ENCODE results near the gene SMARCA4. TPM values are rescaled to one million over a fixed set of nuclear protein-coding genes. Genes with fewer than 3 reads are reported as not detected.
A peak's percentile ranks its signal among the peaks of the same experiment; 100 is the strongest.
"Not testable (repeated sequence)": the region's sequence is repeated elsewhere in the genome, so short reads cannot be mapped to it uniquely, and the experiment has no call there.

SMARCA4 gene
- total RNA-seq, 2 experiments from 2014 or later: 89.8 to 97.6 TPM

DNA sequence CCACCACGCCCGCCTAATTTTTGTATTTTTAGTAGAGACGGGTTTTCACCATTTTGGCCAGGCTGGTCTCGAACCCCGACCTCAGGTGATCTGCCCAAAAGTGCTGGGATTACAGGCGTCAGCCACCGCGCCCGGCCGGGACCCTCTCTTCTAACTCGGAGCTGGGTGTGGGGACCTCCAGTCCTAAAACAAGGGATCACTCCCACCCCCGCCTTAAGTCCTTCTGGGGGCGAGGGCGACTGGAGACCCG, 129.1 kb downstream of the SMARCA4 start:
- H3K4me1 Mint-ChIP-seq: peaks cover 44% of the 10 kb centered on the region
- ChIA-PET CTCF (interaction anchor here (3.9 kb wide), 1 partner anchor 54 kb away, joined by 21 read pairs; no protein-coding TSS in a partner anchor), POLR2A (interaction anchor here (0.8 to 5.0 kb wide), 13 partner anchors 8 to 331 kb away, joined by 3 to 38 read pairs (median 9); partner anchors contain the start of genes SMARCA4, SPC24 and TMED1)
- DNase-seq, H3K27me3 Mint-ChIP-seq, H3K9me3 Mint-ChIP-seq: not testable (repeated sequence)
- peaks cover 43% of the 10 kb centered on the region for H3K36me3 Mint-ChIP-seq (ENCODE audit: low read depth)
- H3K27ac Mint-ChIP-seq: peak overlapping the region; percentile 99
- peak overlapping the region; percentile 96 for H3K4me3 Mint-ChIP-seq

DNA sequence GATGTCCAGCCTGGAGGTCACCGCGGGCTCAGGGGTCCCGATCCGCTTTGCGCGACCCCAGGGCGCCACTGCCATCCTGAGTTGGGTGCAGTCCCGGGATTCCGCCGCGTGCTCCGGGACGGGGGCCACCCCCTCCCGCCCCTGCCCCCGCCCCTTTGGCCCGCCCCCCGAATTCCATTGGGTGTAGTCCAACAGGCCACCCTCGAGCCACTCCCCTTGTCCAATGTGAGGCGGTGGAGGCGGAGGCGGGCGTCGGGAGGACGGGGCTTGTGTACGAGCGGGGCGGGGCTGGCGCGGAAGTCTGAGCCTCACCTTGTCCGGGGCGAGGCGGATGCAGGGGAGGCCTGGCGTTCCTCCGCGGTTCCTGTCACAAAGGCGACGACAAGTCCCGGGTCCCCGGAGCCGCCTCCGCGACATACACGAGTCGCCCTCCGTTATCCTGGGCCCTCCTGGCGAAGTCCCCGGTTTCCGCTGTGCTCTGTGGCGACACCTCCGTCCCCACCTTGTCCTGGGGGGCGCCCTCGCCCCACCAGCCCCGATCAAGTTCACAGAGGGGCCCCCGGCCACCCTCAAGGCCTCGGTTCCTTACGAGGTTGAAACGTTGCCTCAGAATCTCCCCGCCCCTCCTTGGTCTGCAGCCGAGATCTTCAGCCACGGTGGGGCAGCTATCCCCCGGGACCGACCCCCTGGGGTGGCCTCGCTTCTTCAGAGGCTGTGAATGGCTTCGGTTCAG, 129.6 kb downstream of the SMARCA4 start:
- Mint-ChIP-seq H3K36me3 (ENCODE audit: low read depth) (peaks cover 46% of the 10 kb centered on the region), H3K27me3 (no peaks in the 10 kb centered on the region), H3K27ac (peak overlapping the region; percentile 99), H3K9me3 (no peaks in the 10 kb centered on the region), H3K4me1 (peaks cover 44% of the 10 kb centered on the region), H3K4me3 (peak overlapping the region; percentile 96)
- ChIA-PET CTCF (interaction anchor here (1.9 to 3.9 kb wide), 2 partner anchors 54 to 55 kb away, joined by 5 to 21 read pairs; no protein-coding TSS in a partner anchor), POLR2A (interaction anchor here (0.7 to 5.0 kb wide), 16 partner anchors 7 to 925 kb away, joined by 3 to 38 read pairs (median 6); partner anchors contain the start of genes SMARCA4, SPC24 and TMED1)
- DNase-seq: peak; percentile 98

DNA sequence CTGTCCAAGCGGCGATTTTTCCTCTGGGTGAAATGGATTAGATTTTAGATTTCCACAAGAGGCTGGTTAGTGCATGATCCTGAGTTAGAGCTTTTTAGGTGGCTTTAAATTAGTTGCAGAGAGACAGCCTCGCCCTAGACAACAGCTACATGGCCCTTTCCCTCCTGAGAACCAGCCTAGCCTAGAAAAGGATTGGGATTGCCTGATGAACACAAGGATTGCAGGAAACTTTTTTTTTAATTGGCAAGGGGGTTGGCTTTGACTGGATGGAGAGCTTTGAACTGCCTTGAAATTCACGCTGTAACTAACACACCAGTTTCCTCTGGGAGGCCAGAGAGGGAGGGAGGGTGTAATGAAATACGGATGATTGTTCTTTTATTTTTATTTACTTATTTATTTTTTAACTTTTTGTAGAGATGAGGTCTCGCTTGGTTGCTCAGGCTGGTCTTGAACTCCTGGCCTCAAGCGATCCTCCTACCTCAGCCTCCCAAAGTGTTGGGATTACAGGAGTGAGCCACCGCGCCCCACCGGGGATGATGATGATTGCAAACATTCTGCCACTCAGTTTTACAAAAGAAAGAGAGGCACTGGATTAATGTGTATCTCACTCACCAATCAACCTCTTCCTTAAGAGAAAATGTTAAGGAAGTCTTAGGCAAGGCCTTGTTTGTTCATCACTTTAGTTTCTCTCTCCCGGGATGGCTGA, 130.3 kb downstream of the SMARCA4 start:
- Mint-ChIP-seq H3K9me3 (no peaks in the 10 kb centered on the region), H3K4me3 (peak overlapping the region; percentile 96), H3K27me3 (no peaks in the 10 kb centered on the region), H3K36me3 (ENCODE audit: low read depth) (peaks cover 53% of the 10 kb centered on the region), H3K27ac (peak overlapping the region; percentile 97), H3K4me1 (peaks cover 49% of the 10 kb centered on the region)
- ChIA-PET CTCF (interaction anchor here (1.9 kb wide), 1 partner anchor 55 kb away, joined by 5 read pairs; no protein-coding TSS in a partner anchor), POLR2A (interaction anchor here (0.7 to 5.0 kb wide), 8 partner anchors 9 to 926 kb away, joined by 3 to 38 read pairs (median 3); partner anchors contain the start of gene SPC24)
- DNase-seq: no peak

DNA sequence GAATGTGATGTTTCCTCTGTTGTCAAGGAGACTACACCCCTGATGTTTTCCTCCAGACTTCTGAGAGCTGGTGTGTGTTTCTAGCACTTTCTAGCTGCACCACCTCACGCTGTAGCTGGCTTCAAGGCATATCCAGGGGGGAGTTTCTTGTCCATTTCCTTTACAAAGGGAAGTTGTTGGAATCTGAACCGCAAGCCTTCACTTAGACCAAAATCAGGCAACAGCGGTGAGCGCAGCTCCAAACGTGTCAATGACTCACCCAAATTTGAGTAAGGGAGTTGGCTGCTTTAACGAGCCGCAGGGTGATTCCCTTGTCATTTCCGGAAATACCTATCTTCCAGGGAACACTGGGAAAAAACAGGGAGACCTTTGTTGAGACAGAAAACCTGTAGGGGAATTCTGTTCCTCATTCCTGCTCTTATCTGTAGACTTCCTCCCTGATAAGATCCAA, 130.9 kb downstream of the SMARCA4 start:
- H3K4me3 Mint-ChIP-seq: peak overlapping the region; percentile 96
- H3K4me1 Mint-ChIP-seq: peaks cover 55% of the 10 kb centered on the region
- peak; percentile 69 for DNase-seq
- peak overlapping the region; percentile 97 for H3K27ac Mint-ChIP-seq
- no peaks in the 10 kb centered on the region for H3K27me3 Mint-ChIP-seq
- ChIA-PET POLR2A (interaction anchor here (1.0 to 5.0 kb wide), 6 partner anchors 12 to 332 kb away, joined by 3 to 38 read pairs (median 4); partner anchors contain the start of gene SPC24), CTCF (interaction anchor here (0.5 to 1.9 kb wide), 3 partner anchors 35 to 155 kb away, joined by 4 to 5 read pairs (median 5); no protein-coding TSS in a partner anchor)
- peaks cover 58% of the 10 kb centered on the region for H3K36me3 Mint-ChIP-seq (ENCODE audit: low read depth)
- H3K9me3 Mint-ChIP-seq: no peaks in the 10 kb centered on the region

DNA sequence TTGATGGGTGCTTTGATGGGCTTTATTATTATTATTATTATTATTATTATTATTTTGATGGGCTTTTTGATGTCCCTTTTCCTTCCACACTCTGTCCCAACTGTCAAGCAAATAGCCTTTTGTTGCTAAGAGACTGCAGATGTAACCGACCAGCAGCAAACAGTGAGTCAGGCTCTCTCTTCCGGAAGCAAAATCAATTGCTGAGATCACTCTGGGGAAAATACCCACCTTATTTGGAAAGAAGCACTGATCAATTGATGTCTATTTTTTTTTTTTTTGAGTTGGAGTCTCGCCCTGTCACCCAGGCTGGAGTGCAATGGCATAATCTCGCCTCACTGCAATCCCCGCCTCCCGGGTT, 131.3 kb downstream of the SMARCA4 start:
- Mint-ChIP-seq H3K9me3 (no peaks in the 10 kb centered on the region), H3K27ac (peak overlapping the region; percentile 97), H3K4me1 (peaks cover 57% of the 10 kb centered on the region), H3K36me3 (ENCODE audit: low read depth) (peaks cover 59% of the 10 kb centered on the region), H3K27me3 (no peaks in the 10 kb centered on the region), H3K4me3 (peak overlapping the region; percentile 96)
- CTCF ChIA-PET: interaction anchor here (0.5 to 1.9 kb wide), 3 partner anchors 35 to 156 kb away, joined by 4 to 5 read pairs (median 5); no protein-coding TSS in a partner anchor
- peak; percentile 56 for DNase-seq
- POLR2A ChIA-PET: interaction anchor here (1.0 to 5.0 kb wide), 8 partner anchors 12 to 333 kb away, joined by 3 to 38 read pairs (median 4); partner anchors contain the start of gene SPC24

DNA sequence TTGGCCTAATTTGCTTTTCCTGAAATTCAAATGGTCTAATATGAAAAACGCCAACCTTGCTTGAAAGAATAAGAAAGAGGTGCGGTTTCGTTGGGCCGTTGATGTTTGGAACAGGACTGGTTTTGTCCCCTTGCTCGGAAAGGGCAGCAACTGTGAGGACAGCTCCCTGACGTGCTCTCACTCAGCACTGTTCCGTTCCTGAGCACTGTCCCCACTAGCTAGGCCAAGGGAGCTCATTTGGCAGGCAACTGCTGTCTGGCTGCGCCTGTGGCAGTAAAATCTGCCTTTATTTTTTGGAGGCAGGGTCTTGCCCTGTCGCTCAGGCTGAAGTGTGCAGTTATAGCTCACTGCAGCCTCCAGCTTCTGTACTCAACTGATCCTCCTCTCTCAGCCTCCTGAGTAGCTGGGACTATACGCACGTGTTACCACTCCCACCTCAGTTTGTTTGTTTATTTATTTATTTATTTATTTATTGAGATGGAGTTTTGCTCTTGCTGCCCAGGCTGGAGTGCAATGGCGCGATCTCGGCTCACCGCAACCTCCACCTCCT, 132.9 kb downstream of the SMARCA4 start:
- POLR2A ChIA-PET: interaction anchor here (1.1 to 4.0 kb wide), 8 partner anchors 11 to 491 kb away, joined by 3 to 23 read pairs (median 6); partner anchors contain the start of genes DNM2 and SPC24
- no peaks in the 10 kb centered on the region for H3K27me3 Mint-ChIP-seq
- peaks cover 59% of the 10 kb centered on the region for H3K4me1 Mint-ChIP-seq
- no peak for DNase-seq
- peak overlapping the region; percentile 96 for H3K4me3 Mint-ChIP-seq
- CTCF ChIA-PET: interaction anchor here (0.8 to 3.9 kb wide), 3 partner anchors 32 to 58 kb away, joined by 4 to 40 read pairs (median 5); no protein-coding TSS in a partner anchor
- peak overlapping the region; percentile 97 for H3K27ac Mint-ChIP-seq
- H3K36me3 Mint-ChIP-seq (ENCODE audit: low read depth): peaks cover 72% of the 10 kb centered on the region
- H3K9me3 Mint-ChIP-seq: no peaks in the 10 kb centered on the region

DNA sequence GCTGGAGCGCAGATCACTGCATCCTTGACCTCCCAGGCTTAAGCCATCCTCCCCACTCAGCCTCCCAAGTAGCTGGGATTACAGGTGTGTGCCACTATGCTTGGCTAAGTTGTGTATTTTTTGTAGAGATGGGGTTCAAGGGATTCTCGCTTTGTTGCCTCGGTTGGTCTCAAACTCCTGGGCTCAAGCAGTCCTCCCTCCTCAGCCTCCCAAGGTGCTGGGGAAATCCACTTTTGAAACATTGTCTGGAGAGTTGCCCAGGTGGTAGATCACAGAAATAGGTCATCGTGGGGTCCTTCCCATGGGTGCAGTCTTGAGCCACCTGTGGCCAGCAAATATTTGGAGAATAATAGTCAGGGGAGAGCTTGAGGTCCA, 133.7 kb downstream of the SMARCA4 start:
- Mint-ChIP-seq H3K27me3 (no peaks in the 10 kb centered on the region), H3K27ac (peak overlapping the region; percentile 92), H3K4me3 (peak overlapping the region; percentile 72), H3K36me3 (ENCODE audit: low read depth) (peaks cover 75% of the 10 kb centered on the region), H3K4me1 (peaks cover 59% of the 10 kb centered on the region), H3K9me3 (no peaks in the 10 kb centered on the region)
- CTCF ChIA-PET: interaction anchor here (1.2 to 3.9 kb wide), 2 partner anchors 46 to 59 kb away, joined by 4 to 40 read pairs; no protein-coding TSS in a partner anchor
- DNase-seq: no peak
- POLR2A ChIA-PET: interaction anchor here (1.4 to 4.0 kb wide), 7 partner anchors 10 to 492 kb away, joined by 3 to 23 read pairs (median 5); partner anchors contain the start of gene TMED1

DNA sequence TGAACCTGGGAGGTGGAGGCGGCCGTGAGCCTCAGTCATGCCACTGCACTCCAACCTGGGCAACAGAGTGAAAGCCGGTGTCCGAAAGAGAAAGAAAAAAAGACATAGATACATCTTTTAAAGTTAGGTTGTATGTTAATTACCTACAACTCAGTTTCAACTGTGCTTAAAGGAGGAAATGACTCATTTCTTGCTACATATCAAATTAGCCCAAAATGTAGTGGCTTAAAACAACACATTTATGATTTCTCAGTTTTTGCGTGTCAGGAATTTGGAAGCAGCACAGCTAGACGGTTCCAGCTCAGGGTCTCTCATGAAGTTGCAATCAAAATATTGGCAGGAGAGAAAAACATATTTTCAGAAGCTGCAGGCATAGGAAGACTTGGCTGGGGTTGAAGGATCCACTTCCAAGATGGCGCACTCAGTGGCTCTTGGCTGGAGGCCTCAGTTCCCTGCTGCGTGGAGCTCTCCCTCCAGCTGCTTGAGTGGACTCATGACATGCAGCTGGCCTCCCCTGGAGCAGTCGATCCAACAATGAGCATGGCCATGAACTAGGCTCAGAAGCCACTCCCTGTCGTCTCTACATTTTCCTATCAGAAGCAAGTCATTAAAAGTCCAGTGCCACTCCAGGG, 135.5 kb downstream of the SMARCA4 start:
- H3K36me3 Mint-ChIP-seq (ENCODE audit: low read depth): peaks cover 83% of the 10 kb centered on the region
- DNase-seq: peak; percentile 55
- H3K27ac Mint-ChIP-seq: peak overlapping the region; percentile 92
- CTCF ChIA-PET: interaction anchor here (0.8 to 3.9 kb wide), 4 partner anchors 28 to 60 kb away, joined by 3 to 40 read pairs (median 9); no protein-coding TSS in a partner anchor
- no peaks in the 10 kb centered on the region for H3K27me3 Mint-ChIP-seq
- POLR2A ChIA-PET: interaction anchor here (0.9 to 4.0 kb wide), 10 partner anchors 7 to 224 kb away, joined by 3 to 23 read pairs (median 4); partner anchors contain the start of gene LDLR
- no peaks in the 10 kb centered on the region for H3K9me3 Mint-ChIP-seq
- H3K4me1 Mint-ChIP-seq: peaks cover 68% of the 10 kb centered on the region
- H3K4me3 Mint-ChIP-seq: peak overlapping the region; percentile 72

DNA sequence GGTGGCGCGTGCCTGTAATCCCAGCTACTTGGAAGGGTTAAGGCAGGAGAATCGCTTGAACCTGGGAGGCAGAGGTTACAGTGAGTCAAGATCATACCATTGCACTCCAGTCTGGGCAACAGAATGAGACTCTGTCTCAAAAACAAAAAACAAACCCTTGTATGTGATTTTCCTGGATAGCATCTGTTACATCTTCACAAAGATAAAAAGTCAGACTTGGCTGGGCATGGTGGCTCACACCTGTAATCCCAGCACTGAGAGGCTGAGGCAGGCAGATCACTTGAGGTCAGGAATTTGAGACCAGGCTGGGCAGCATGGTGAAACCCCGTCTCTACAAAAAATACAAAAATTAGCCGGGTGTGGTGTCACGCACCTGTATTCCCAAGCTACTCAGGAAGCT, 136.5 kb downstream of the SMARCA4 start:
- H3K27me3 Mint-ChIP-seq, H3K27ac Mint-ChIP-seq, DNase-seq, H3K4me3 Mint-ChIP-seq, H3K9me3 Mint-ChIP-seq: not testable (repeated sequence)
- ChIA-PET POLR2A (interaction anchor here (1.4 to 2.6 kb wide), 4 partner anchors 8 to 26 kb away, joined by 3 to 12 read pairs (median 10); partner anchors contain the start of gene LDLR), CTCF (interaction anchor here (3.4 kb wide), 1 partner anchor 29 kb away, joined by 14 read pairs; no protein-coding TSS in a partner anchor)
- Mint-ChIP-seq H3K36me3 (ENCODE audit: low read depth) (peaks cover 78% of the 10 kb centered on the region), H3K4me1 (peaks cover 63% of the 10 kb centered on the region)

DNA sequence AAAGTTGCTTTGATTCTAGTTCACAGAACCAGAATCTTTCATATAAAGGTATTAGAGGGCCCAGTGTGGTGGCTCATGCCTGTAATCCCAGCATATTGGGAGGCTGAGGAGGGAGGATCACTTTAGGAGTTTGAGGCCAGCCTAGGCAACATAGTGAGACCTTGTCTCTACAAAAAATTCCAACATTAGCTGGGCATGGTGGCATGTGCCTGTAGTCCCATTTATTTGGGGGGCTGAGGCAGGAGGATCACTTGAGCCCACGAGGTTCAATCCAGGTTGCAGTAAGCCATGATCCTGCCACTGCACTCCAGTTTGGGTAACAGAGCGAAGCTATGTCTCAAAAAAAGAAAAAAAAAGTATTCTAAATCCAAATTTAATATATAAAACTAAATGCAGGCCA, 137.5 kb downstream of the SMARCA4 start:
- Mint-ChIP-seq H3K36me3 (ENCODE audit: low read depth) (peaks cover 78% of the 10 kb centered on the region), H3K4me1 (peaks cover 53% of the 10 kb centered on the region), H3K27me3 (no peaks in the 10 kb centered on the region), H3K9me3 (no peaks in the 10 kb centered on the region), H3K27ac (no peak overlapping the region), H3K4me3 (no peak overlapping the region)
- no peak for DNase-seq
- POLR2A ChIA-PET: interaction anchor here (0.7 to 2.4 kb wide), 2 partner anchors 9 to 25 kb away, joined by 3 to 10 read pairs; partner anchors contain the start of gene LDLR
- CTCF ChIA-PET: interaction anchor here (3.4 kb wide), 1 partner anchor 28 kb away, joined by 14 read pairs; no protein-coding TSS in a partner anchor

DNA sequence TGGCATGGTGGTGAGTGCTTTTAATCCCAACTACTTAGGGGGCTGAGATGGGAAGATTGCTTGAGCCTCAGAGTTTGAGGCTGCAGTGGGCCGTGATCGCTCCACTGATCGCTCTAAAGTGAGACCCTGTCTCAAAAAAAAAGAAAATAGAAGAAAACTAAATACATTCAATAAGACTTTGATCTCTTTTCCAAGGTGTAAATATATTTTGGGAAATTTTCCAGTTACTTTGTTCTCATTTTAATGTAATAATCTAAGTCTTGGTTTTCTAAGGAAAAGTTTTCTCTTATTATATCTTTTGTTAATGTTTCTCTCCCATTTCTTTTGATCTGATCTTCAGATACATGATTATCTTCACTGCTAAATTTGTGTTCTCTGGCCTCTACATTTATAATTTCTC, 138.0 kb downstream of the SMARCA4 start:
- peaks cover 78% of the 10 kb centered on the region for H3K36me3 Mint-ChIP-seq (ENCODE audit: low read depth)
- POLR2A ChIA-PET: interaction anchor here (0.7 to 2.4 kb wide), 2 partner anchors 10 to 24 kb away, joined by 3 to 10 read pairs; partner anchors contain the start of gene LDLR
- no peak overlapping the region for H3K27ac Mint-ChIP-seq
- H3K4me1 Mint-ChIP-seq: peaks cover 51% of the 10 kb centered on the region
- no peaks in the 10 kb centered on the region for H3K27me3 Mint-ChIP-seq
- no peak for DNase-seq
- CTCF ChIA-PET: interaction anchor here (3.4 kb wide), 1 partner anchor 27 kb away, joined by 14 read pairs; no protein-coding TSS in a partner anchor
- no peak overlapping the region for H3K4me3 Mint-ChIP-seq
- H3K9me3 Mint-ChIP-seq: no peaks in the 10 kb centered on the region

Data from activated CD4-positive, alpha-beta memory T cell treated with anti-CD3 and anti-CD28 coated beads, Interleukin-2, amount 10 ng/mL, durations not matched to agents 7 days and 5 days (primary cell).